Loucy (cell line): ENCODE measurements around the gene WNT3.

Experiments
- EZH2phosphoT487 ChIP-seq: fragments of 200-600 bp; IDR thresholded peaks from 2 replicates; pipeline ENCODE4 v1.6.1; 2018; ENCODE audit warnings: antibody characterized with exemption, mild to moderate bottlenecking, moderate library complexity, borderline replicate concordance
- TF ChIP-seq, protein P1 (sequence below): fragments of 200-600 bp; sonication (generic); conservative IDR thresholded peaks from 2 replicates; pipeline ENCODE4 v1.5.1; 2014; ENCODE audit warnings: mild to moderate bottlenecking, antibody characterized with exemption, low read length

DNA sequence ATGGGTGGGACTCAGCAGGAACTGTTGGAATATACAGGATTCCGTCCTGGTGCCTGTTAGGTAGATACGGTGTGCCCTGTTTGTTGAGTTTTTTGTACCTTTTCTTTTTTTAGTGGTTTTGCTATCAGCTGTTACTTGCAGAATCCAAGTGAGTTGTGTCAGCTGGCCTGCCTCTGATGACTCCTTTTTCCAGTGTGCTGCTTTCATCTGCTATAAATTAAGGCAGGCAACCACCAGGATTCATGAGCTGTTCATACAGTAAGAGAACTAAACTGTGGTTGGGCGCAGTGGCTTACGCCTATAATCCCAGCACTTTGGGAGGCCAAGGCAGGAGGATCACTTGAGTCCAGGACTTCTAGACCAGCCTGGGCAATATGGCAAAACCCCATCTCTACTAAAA, 79.9 kb downstream of the WNT3 start:
- TF ChIP-seq, protein P1, sequence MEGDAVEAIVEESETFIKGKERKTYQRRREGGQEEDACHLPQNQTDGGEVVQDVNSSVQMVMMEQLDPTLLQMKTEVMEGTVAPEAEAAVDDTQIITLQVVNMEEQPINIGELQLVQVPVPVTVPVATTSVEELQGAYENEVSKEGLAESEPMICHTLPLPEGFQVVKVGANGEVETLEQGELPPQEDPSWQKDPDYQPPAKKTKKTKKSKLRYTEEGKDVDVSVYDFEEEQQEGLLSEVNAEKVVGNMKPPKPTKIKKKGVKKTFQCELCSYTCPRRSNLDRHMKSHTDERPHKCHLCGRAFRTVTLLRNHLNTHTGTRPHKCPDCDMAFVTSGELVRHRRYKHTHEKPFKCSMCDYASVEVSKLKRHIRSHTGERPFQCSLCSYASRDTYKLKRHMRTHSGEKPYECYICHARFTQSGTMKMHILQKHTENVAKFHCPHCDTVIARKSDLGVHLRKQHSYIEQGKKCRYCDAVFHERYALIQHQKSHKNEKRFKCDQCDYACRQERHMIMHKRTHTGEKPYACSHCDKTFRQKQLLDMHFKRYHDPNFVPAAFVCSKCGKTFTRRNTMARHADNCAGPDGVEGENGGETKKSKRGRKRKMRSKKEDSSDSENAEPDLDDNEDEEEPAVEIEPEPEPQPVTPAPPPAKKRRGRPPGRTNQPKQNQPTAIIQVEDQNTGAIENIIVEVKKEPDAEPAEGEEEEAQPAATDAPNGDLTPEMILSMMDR: no peak
- no peak for TF ChIP-seq EZH2phosphoT487
